ENCODE results near the gene RGS19. TPM values are rescaled to one million over a fixed set of nuclear protein-coding genes. Genes with fewer than 3 reads are reported as not detected.

Gene RGS19
- total and polyA plus RNA-seq, 2 of the 8 experiments (the other 6 are each of a cell fraction or from before 2014, with no cell fraction given) = 12.7 to 16.8 TPM

- H3K14ac ChIP-seq (ENCODE audit: insufficient read length) = no peak overlapping the region
- no peak overlapping the region for H3K4ac ChIP-seq (replicated peaks; ENCODE audit: insufficient read length, low read depth, low read length)
- FAIRE-seq = no peak
These were observed 49.8 kb downstream of the RGS19 start for GRCh38 chr20:64029293-64030117.

More at GRCh38 chr20:64029293-64030117, 49.8 kb downstream of the RGS19 start:
- POLR2A ChIA-PET (ENCODE audit: partially characterized antibody) = no interaction called here
- no peak overlapping the region for H3K9ac ChIP-seq (replicated peaks in 1 of 4; ENCODE audit: extremely low read depth in 1 of 4, low read depth in 3 of 4, low read length in 3 of 4)
- no peak overlapping the region for H3K23ac ChIP-seq (ENCODE audit: insufficient read length)
- H3K9me3 ChIP-seq (ENCODE audit: insufficient read depth in 2 of 2, low read depth in 1 of 2, low read length in 1 of 2) = no peaks in the 10 kb centered on the region
- no peak overlapping the region for H2AFZ ChIP-seq (ENCODE audit: low read length)
- H3K27ac ChIP-seq (ENCODE audit: low read depth, low read length) = no peak overlapping the region
- no peaks in the 10 kb centered on the region for H3K79me2 ChIP-seq (ENCODE audit: control insufficient read depth in 1 of 2, insufficient read depth in 2 of 2, low read length in 2 of 2)
- H3K36me3 ChIP-seq (ENCODE audit: control insufficient read depth in 2 of 4, insufficient read depth in 4 of 4, low read length in 3 of 4) = peaks cover 21 to 58% (median 44%) of the 10 kb centered on the region in 4 experiments
- H3K56ac ChIP-seq (replicated peaks; ENCODE audit: insufficient read length, low read depth, low read length) = no peak overlapping the region
- H2BK20ac ChIP-seq (ENCODE audit: low read length) = no peak overlapping the region
- no peak overlapping the region for H3K4me2 ChIP-seq (ENCODE audit: insufficient read depth in 1 of 2, low read depth in 2 of 2, low read length in 2 of 2)
- no peak overlapping the region for H4K8ac ChIP-seq (ENCODE audit: extremely low read depth, insufficient read depth, low read length)
- no peak overlapping the region for H3K18ac ChIP-seq (ENCODE audit: extremely low read depth, low read length)
- H2BK15ac ChIP-seq (ENCODE audit: low read length) = no peak overlapping the region
- no peak overlapping the region for H4K91ac ChIP-seq (replicated peaks; ENCODE audit: insufficient read length, low read length)
- no peak overlapping the region for H2AK5ac ChIP-seq (ENCODE audit: low read depth, low read length)
- H3K23me2 ChIP-seq (ENCODE audit: low read depth, low read length) = no peaks in the 10 kb centered on the region
- CTCF ChIA-PET (ENCODE audit: partially characterized antibody) = interaction anchor here (0.9 to 2.1 kb wide), 3 partner anchors 12 to 91 kb away, joined by 3 to 5 read pairs (median 4); no protein-coding TSS in a partner anchor
- peaks cover 0 to 6% of the 10 kb centered on the region in 2 experiments for H4K20me1 ChIP-seq (replicated peaks in 1 of 2; ENCODE audit: control insufficient read depth in 1 of 2, insufficient read depth in 2 of 2, low read length in 2 of 2)
- 91% methylated on average over 32 of the region's 38 CpGs; no CpG with 5 or more reads in 1 of the 2 experiments for WGBS, 2 experiments (ENCODE audit: extremely low coverage in 1 of 2, insufficient coverage in 1 of 2, insufficient read length in 1 of 2, insufficient replicate concordance in 2 of 2, low coverage in 1 of 2, low lambda C conversion rate in 2 of 2, missing lambda C conversion rate in 1 of 2)
- H2BK12ac ChIP-seq (ENCODE audit: low read depth, low read length) = no peak overlapping the region
- no peaks in the 10 kb centered on the region for H3K27me3 ChIP-seq (replicated peaks in 1 of 4; ENCODE audit: control insufficient read depth in 3 of 4, extremely low read depth in 1 of 4, insufficient read depth in 3 of 4, low read length in 3 of 4)
- H2BK5ac ChIP-seq (ENCODE audit: low read depth, low read length) = no peak overlapping the region
- H2BK120ac ChIP-seq (replicated peaks; ENCODE audit: low read depth, low read length) = no peak overlapping the region
- no peaks in the 10 kb centered on the region for H3K4me1 ChIP-seq (replicated peaks in 1 of 4; ENCODE audit: control insufficient read depth in 3 of 4, insufficient read depth in 4 of 4, low read length in 3 of 4)
- H3K4me3 ChIP-seq (ENCODE audit: extremely low read depth in 1 of 4, insufficient read depth in 2 of 4, low read depth in 3 of 4, low read length in 4 of 4) = no peak overlapping the region
- H4K5ac ChIP-seq (ENCODE audit: insufficient read length, low read depth, low read length) = no peak overlapping the region
- no peak for DNase-seq (ENCODE audit: low read depth in 1 of 2, low spot score in 2 of 2)
- H3K79me1 ChIP-seq (ENCODE audit: low read depth, low read length) = peaks cover 2% of the 10 kb centered on the region; the same call in 1 of the 2 replicates
- no peak for TF ChIP-seq RAD21 (IDR thresholded peaks at IDR 0.05 in 1 of 2, conservative IDR thresholded peaks at IDR 0.05 in 1 of 2; ENCODE audit: low read depth in 2 of 2, low read length in 2 of 2)
